ENCODE measurements around the gene ATXN7. TPM values are rescaled to one million over a fixed set of nuclear protein-coding genes. Genes with fewer than 3 reads are reported as not detected.
A peak's percentile ranks its signal among the peaks of the same experiment; 100 is the strongest.

The ATXN7 gene
- total and polyA plus RNA-seq, 2 donors (not counting 1 experiment from before 2014, with no cell fraction given): 6.3 to 11.1 TPM

DNA sequence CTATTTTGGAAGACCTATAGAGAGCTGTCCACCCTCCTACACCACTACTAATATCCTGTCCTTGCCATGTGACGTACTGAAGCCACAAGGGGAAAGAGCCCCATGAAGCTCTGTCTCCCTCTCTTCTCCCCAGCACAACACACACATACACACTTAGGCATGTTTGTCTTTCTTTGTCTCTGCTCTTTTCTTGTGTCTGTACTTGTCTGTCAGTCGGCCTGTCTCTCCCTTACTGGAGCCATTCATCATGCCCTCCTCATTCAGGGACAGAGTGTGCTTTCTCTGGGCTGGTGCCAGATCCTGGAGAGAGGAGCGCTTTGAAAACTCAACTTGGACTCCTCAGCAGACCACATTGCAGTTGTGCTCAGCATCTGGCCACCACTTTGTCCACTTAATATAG lies 112.1 kb downstream of the ATXN7 start:
- DNase-seq (ENCODE audit: low read depth in 2 of 2): peak; percentile 60 to 69
- peak overlapping the region; percentile 79 for H3K27ac ChIP-seq (ENCODE audit: insufficient read depth, low read length)
- peak overlapping the region; percentile 41 for H3K9ac ChIP-seq (ENCODE audit: insufficient read depth, low read length)
- no peaks in the 10 kb centered on the region for H3K9me3 ChIP-seq (ENCODE audit: control insufficient read depth, insufficient read depth, low read depth, low read length)
- peak overlapping the region; percentile 18 for H3K4me2 ChIP-seq (ENCODE audit: extremely low read depth, insufficient read depth, low read length)
- no peak overlapping the region for H2AFZ ChIP-seq (ENCODE audit: low read length)
- peaks cover 32% of the 10 kb centered on the region for H3K4me1 ChIP-seq (ENCODE audit: control insufficient read depth, extremely low read depth, insufficient read depth, low read length)
- TF ChIP-seq EZH2 (IDR thresholded peaks at IDR 0.05; ENCODE audit: low read length, missing control alignments): no peak
- TF ChIP-seq, protein P1, sequence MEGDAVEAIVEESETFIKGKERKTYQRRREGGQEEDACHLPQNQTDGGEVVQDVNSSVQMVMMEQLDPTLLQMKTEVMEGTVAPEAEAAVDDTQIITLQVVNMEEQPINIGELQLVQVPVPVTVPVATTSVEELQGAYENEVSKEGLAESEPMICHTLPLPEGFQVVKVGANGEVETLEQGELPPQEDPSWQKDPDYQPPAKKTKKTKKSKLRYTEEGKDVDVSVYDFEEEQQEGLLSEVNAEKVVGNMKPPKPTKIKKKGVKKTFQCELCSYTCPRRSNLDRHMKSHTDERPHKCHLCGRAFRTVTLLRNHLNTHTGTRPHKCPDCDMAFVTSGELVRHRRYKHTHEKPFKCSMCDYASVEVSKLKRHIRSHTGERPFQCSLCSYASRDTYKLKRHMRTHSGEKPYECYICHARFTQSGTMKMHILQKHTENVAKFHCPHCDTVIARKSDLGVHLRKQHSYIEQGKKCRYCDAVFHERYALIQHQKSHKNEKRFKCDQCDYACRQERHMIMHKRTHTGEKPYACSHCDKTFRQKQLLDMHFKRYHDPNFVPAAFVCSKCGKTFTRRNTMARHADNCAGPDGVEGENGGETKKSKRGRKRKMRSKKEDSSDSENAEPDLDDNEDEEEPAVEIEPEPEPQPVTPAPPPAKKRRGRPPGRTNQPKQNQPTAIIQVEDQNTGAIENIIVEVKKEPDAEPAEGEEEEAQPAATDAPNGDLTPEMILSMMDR (conservative IDR thresholded peaks at IDR 0.05 in 1 of 2, IDR thresholded peaks at IDR 0.05 in 1 of 2; ENCODE audit: low read depth in 1 of 2, low read length in 2 of 2): no peak
- H4K20me1 ChIP-seq (ENCODE audit: control insufficient read depth, extremely low read depth, insufficient read depth, low read length): no peaks in the 10 kb centered on the region
- H3K27me3 ChIP-seq (ENCODE audit: control insufficient read depth, insufficient read depth, low read length): no peaks in the 10 kb centered on the region
- H3K36me3 ChIP-seq (ENCODE audit: control insufficient read depth, insufficient read depth, low read length): peaks cover 5% of the 10 kb centered on the region
- peaks cover 45% of the 10 kb centered on the region for H3K79me2 ChIP-seq (ENCODE audit: control insufficient read depth, insufficient read depth, low read length)
- peak overlapping the region in 2 of 4 experiments; percentile 8 to 27 for H3K4me3 ChIP-seq (replicated peaks in 1 of 4; ENCODE audit: control extremely low read depth in 1 of 4, insufficient read depth in 1 of 4, low read depth in 3 of 4, low read length in 4 of 4)

DNA sequence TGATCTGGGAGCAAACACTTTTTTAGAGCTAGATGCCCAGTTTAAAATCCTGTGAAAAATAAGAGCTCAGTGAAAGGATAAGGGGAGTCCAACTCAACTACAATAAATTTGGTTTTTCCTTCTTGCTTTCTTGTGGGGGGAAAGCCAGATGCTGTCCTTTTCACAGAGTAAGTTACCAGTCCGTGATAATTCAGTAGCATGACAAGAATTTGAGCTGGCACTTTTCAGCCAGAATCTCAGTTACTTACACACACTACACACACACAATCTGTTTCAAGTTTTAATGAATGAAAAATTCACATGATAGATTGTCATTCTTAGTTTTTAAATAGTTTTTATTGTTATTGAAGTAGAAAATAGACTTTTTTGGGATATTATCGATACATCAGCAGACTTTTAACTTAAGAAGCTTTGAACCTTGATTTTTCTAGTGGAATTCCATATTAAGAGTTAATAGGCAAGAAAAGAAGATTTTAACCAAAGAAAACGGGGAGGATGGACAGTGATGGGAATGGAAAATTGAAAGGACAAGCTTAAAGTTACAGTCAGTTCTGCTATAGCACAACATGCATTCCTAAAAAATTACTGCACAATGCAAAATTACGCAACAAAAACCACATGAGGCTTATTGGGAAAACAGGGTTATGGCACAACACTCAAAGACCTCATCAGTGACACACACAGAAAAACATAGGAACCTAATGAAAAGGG lies 112.6 kb downstream of the ATXN7 start:
- H2AFZ ChIP-seq (ENCODE audit: low read length): no peak overlapping the region
- no peaks in the 10 kb centered on the region for H4K20me1 ChIP-seq (ENCODE audit: control insufficient read depth, extremely low read depth, insufficient read depth, low read length)
- peaks cover 41% of the 10 kb centered on the region for H3K79me2 ChIP-seq (ENCODE audit: control insufficient read depth, insufficient read depth, low read length)
- H3K4me2 ChIP-seq (ENCODE audit: extremely low read depth, insufficient read depth, low read length): peak overlapping the region; percentile 68
- H3K27me3 ChIP-seq (ENCODE audit: control insufficient read depth, insufficient read depth, low read length): no peaks in the 10 kb centered on the region
- TF ChIP-seq, protein P1 (conservative IDR thresholded peaks at IDR 0.05 in 1 of 2, IDR thresholded peaks at IDR 0.05 in 1 of 2; ENCODE audit: low read depth in 1 of 2, low read length in 2 of 2): no peak
- TF ChIP-seq EZH2 (IDR thresholded peaks at IDR 0.05; ENCODE audit: low read length, missing control alignments): no peak
- DNase-seq (ENCODE audit: low read depth in 2 of 2): peak; percentile 94 to 99
- no peaks in the 10 kb centered on the region for H3K9me3 ChIP-seq (ENCODE audit: control insufficient read depth, insufficient read depth, low read depth, low read length)
- peaks cover 8% of the 10 kb centered on the region for H3K36me3 ChIP-seq (ENCODE audit: control insufficient read depth, insufficient read depth, low read length)
- peak overlapping the region in 2 of 4 experiments; percentile 8 to 27 for H3K4me3 ChIP-seq (replicated peaks in 1 of 4; ENCODE audit: control extremely low read depth in 1 of 4, insufficient read depth in 1 of 4, low read depth in 3 of 4, low read length in 4 of 4)
- H3K9ac ChIP-seq (ENCODE audit: insufficient read depth, low read length): peak overlapping the region; percentile 41
- peak overlapping the region; percentile 79 for H3K27ac ChIP-seq (ENCODE audit: insufficient read depth, low read length)
- H3K4me1 ChIP-seq (ENCODE audit: control insufficient read depth, extremely low read depth, insufficient read depth, low read length): peaks cover 28% of the 10 kb centered on the region

DNA sequence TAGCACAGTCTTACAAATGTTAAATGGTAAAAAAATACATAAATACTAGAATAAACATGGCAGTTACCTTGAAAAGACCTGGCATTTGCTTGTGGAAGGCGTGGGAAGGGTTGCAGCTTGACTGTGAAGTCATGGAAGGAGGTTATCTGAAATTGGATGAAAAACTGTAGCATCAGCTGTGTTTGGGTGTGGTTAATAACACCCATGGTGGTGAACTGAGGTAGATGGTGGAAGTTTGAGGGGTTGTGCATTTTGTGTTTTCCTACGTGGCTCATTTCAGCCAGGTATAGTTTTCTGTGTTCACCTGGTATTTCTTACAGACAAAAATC lies 113.2 kb downstream of the ATXN7 start:
- peaks cover 26% of the 10 kb centered on the region for H3K4me1 ChIP-seq (ENCODE audit: control insufficient read depth, extremely low read depth, insufficient read depth, low read length)
- H3K36me3 ChIP-seq (ENCODE audit: control insufficient read depth, insufficient read depth, low read length): peaks cover 9% of the 10 kb centered on the region
- no peak overlapping the region for H3K9ac ChIP-seq (ENCODE audit: insufficient read depth, low read length)
- peak overlapping the region; percentile 68 for H3K4me2 ChIP-seq (ENCODE audit: extremely low read depth, insufficient read depth, low read length)
- H3K79me2 ChIP-seq (ENCODE audit: control insufficient read depth, insufficient read depth, low read length): peaks cover 41% of the 10 kb centered on the region
- no peaks in the 10 kb centered on the region for H3K9me3 ChIP-seq (ENCODE audit: control insufficient read depth, insufficient read depth, low read depth, low read length)
- H3K27me3 ChIP-seq (ENCODE audit: control insufficient read depth, insufficient read depth, low read length): no peaks in the 10 kb centered on the region
- peak overlapping the region in 1 of 4 experiments; percentile 7 for H3K4me3 ChIP-seq (replicated peaks in 1 of 4; ENCODE audit: control extremely low read depth in 1 of 4, insufficient read depth in 1 of 4, low read depth in 3 of 4, low read length in 4 of 4)
- no peak overlapping the region for H2AFZ ChIP-seq (ENCODE audit: low read length)
- DNase-seq (ENCODE audit: low read depth in 2 of 2): no peak
- peak overlapping the region; percentile 79 for H3K27ac ChIP-seq (ENCODE audit: insufficient read depth, low read length)
- H4K20me1 ChIP-seq (ENCODE audit: control insufficient read depth, extremely low read depth, insufficient read depth, low read length): no peaks in the 10 kb centered on the region
- no peak for TF ChIP-seq EZH2 (IDR thresholded peaks at IDR 0.05; ENCODE audit: low read length, missing control alignments)
- TF ChIP-seq, protein P1 (conservative IDR thresholded peaks at IDR 0.05 in 1 of 2, IDR thresholded peaks at IDR 0.05 in 1 of 2; ENCODE audit: low read depth in 1 of 2, low read length in 2 of 2): no peak

Data from fibroblast of lung (primary cell).